HG02852 (cell line): ENCODE data around the gene RRP12.
A peak's percentile ranks its signal among the peaks of the same experiment; 100 is the strongest.

Source experiments
- ATAC-seq: cut with Tn5 transposase; IDR thresholded peaks from one replicate; pipeline ENCODE4 v1.9.1; 2021; ENCODE audit warnings: mild to moderate bottlenecking, moderate library complexity; ENCODE audit not compliant: unreplicated experiment

RRP12 gene

GRCh38 chr10:97319671-97320479, 81.3 kb downstream of the RRP12 start:
- ATAC-seq, result peak; percentile 37

GRCh38 chr10:97318772-97319651, 82.1 kb downstream of the RRP12 start, which contains the start of gene FRAT1:
Gene FRAT1 (plus strand): TSS chr10:97319271. CDS start chr10:97319454, 183 bp downstream.
- peak; percentile 85 for ATAC-seq

- ATAC-seq, result no peak
Observed at GRCh38 chr10:97314671-97315070, 86.5 kb downstream of the RRP12 start.

GRCh38 chr10:97312897-97313296, 88.2 kb downstream of the RRP12 start:
- ATAC-seq, result no peak

- ATAC-seq, result no peak
Observed at GRCh38 chr10:97311111-97311626, 90.0 kb downstream of the RRP12 start.

- ATAC-seq, result no peak
Observed at GRCh38 chr10:97307866-97308780, 93.0 kb downstream of the RRP12 start.

- ATAC-seq, result no peak
Observed at GRCh38 chr10:97307441-97307840, 93.7 kb downstream of the RRP12 start.
